Calu3 (cell line): ENCODE measurements around the gene CA12. TPM values are rescaled to one million over a fixed set of nuclear protein-coding genes. Genes with fewer than 3 reads are reported as not detected.
"Not testable (repeated sequence)": the region's sequence is repeated elsewhere in the genome, so short reads cannot be mapped to it uniquely, and the experiment has no call there.

Experiments used
- BruUV-seq: library from RNA; stranded (reverse); fragments of 400-500 nt; replicated peaks from 2 replicates; lab custom pipeline; 2021; lab: Mats Ljungman, UMichigan
- CTCF ChIA-PET: fragments of 300-600 bp; sonication (Branson Sonifier 250); formaldehyde crosslinking; loops from one replicate; lab custom pipeline; 2022; ENCODE audit warnings: antibody characterized with exemption; lab: Charles Lee
- DNase-seq: peaks from one replicate; pipeline ENCODE4 v3.0.0; 2022
- H3K27ac Mint-ChIP-seq: one replicate; pipeline ENCODE4 v1.8.0; 2022; ENCODE audit warnings: mixed read lengths; ENCODE audit not compliant: unreplicated experiment
- H3K27me3 Mint-ChIP-seq: one replicate; pipeline ENCODE4 v1.8.0; 2022; ENCODE audit warnings: mixed read lengths; ENCODE audit not compliant: unreplicated experiment
- H3K36me3 Mint-ChIP-seq: one replicate; pipeline ENCODE4 v1.8.0; 2022; ENCODE audit warnings: mild to moderate bottlenecking, moderate library complexity, mixed read lengths; ENCODE audit not compliant: insufficient read depth, unreplicated experiment
- H3K4me1 Mint-ChIP-seq: one replicate; pipeline ENCODE4 v1.8.0; 2022; ENCODE audit warnings: mild to moderate bottlenecking, low read depth, mixed read lengths; ENCODE audit not compliant: unreplicated experiment
- H3K4me3 Mint-ChIP-seq: one replicate; pipeline ENCODE4 v1.8.0; 2022; ENCODE audit warnings: mild to moderate bottlenecking, low read depth, moderate library complexity, mixed read lengths; ENCODE audit not compliant: unreplicated experiment
- H3K9me3 Mint-ChIP-seq: one replicate; pipeline ENCODE4 v1.8.0; 2022; ENCODE audit warnings: low read depth, mixed read lengths; ENCODE audit not compliant: unreplicated experiment
- intact Hi-C: fragments of 100-400 bp; cut with micrococcal nuclease; formaldehyde crosslinking; loops from one replicate; pipeline ENCODE4 v1.10.0; 2022; ENCODE audit not compliant: unreplicated experiment
- total RNA-seq: library from RNA; stranded (reverse); gene quantifications from 2 replicates; pipeline ENCODE4 v1.2.3, GENCODE V29; 2022
- TF ChIP-seq, protein P1 (sequence below): fragments of 200-600 bp; IDR thresholded peaks from one replicate; pipeline ENCODE4 v1.8.0; 2022; ENCODE audit warnings: antibody characterized with exemption; ENCODE audit not compliant: unreplicated experiment

The CA12 gene
- total RNA-seq, 1 experiment from 2014 or later = 21.5 TPM

- Mint-ChIP-seq H3K4me3 (no peak overlapping the region), H3K36me3 (no peaks in the 10 kb centered on the region), H3K9me3 (no peaks in the 10 kb centered on the region), H3K4me1 (no peaks in the 10 kb centered on the region), H3K27me3 (no peaks in the 10 kb centered on the region), H3K27ac (no peak overlapping the region)
- CTCF ChIA-PET = no interaction called here
- no peak for DNase-seq
- no TSS peak for BruUV-seq
- TF ChIP-seq, protein P1, sequence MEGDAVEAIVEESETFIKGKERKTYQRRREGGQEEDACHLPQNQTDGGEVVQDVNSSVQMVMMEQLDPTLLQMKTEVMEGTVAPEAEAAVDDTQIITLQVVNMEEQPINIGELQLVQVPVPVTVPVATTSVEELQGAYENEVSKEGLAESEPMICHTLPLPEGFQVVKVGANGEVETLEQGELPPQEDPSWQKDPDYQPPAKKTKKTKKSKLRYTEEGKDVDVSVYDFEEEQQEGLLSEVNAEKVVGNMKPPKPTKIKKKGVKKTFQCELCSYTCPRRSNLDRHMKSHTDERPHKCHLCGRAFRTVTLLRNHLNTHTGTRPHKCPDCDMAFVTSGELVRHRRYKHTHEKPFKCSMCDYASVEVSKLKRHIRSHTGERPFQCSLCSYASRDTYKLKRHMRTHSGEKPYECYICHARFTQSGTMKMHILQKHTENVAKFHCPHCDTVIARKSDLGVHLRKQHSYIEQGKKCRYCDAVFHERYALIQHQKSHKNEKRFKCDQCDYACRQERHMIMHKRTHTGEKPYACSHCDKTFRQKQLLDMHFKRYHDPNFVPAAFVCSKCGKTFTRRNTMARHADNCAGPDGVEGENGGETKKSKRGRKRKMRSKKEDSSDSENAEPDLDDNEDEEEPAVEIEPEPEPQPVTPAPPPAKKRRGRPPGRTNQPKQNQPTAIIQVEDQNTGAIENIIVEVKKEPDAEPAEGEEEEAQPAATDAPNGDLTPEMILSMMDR = no peak
- intact Hi-C loops = no loop called here
Measured at GRCh38 chr15:63417721-63418120, 36.1 kb upstream of the CA12 start.

GRCh38 chr15:63417274-63417673 is 35.6 kb upstream of the CA12 start:
- BruUV-seq, DNase-seq, H3K27ac Mint-ChIP-seq, CTCF ChIA-PET, H3K9me3 Mint-ChIP-seq, H3K27me3 Mint-ChIP-seq, H3K36me3 Mint-ChIP-seq, H3K4me3 Mint-ChIP-seq, H3K4me1 Mint-ChIP-seq, intact Hi-C loops: not testable (repeated sequence)

DNA sequence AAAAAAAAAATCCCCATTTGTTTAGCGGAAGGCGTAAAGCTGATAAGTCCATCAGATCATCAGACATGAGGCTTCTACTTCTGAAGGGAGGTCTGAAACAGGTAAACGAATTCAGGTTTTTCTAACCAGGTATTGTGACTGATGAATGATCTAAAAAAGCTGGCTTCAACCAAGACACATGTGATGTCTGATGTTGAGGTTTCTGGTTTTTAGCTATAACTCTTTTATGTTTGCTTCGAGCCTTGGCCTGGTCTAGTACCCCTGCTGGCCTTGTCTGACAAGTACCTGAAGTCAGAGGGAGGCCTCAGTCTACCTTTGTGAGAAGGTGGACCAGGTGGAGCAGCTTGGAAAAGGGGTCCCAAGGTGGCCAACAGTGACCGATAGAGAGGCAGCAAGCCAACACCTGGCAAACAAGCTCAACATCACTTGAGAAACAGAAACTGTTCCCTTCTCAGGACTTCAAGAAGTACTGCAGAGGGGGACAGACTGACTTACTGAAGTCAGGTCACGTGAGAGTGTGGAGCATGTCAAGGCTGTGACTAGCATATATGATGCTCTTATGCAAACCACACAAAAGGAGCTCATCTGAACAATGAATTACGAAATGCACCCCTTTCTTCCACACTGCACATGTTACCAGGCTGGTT is 33.0 kb upstream of the CA12 start:
- CTCF ChIA-PET = interaction anchor here (0.7 kb wide), 1 partner anchor 175 kb away, joined by 3 read pairs; no protein-coding TSS in a partner anchor
- H3K36me3 Mint-ChIP-seq = no peaks in the 10 kb centered on the region
- TF ChIP-seq, protein P1 = no peak
- intact Hi-C loops = no loop called here
- H3K27ac Mint-ChIP-seq = no peak overlapping the region
- no peaks in the 10 kb centered on the region for H3K27me3 Mint-ChIP-seq
- DNase-seq = no peak
- no peak overlapping the region for H3K4me3 Mint-ChIP-seq
- no peaks in the 10 kb centered on the region for H3K9me3 Mint-ChIP-seq
- no peaks in the 10 kb centered on the region for H3K4me1 Mint-ChIP-seq
- BruUV-seq = no TSS peak

DNA sequence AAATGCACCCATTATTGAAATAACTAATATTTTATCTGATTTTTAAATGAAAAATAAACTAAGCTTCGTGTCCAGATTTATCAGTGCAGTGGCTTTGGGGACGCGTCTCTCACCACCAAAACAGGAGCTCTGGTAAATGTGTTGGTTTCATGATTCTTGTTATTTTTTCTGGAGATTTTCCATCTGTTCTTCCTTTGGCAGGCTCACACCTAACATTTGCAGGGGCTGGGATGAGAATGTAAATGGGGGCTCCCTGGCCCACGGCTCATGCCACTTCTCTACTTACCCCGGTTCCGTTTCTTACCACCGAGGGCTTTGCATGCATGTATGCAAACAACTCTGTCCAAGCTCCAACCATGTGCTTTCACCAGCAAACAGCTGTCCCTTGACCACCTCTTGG is 30.9 kb upstream of the CA12 start:
- intact Hi-C loops = no loop called here
- Mint-ChIP-seq H3K4me3 (no peak overlapping the region), H3K27ac (no peak overlapping the region), H3K27me3 (no peaks in the 10 kb centered on the region), H3K9me3 (no peaks in the 10 kb centered on the region), H3K36me3 (no peaks in the 10 kb centered on the region), H3K4me1 (peaks cover under 1% of the 10 kb centered on the region)
- TF ChIP-seq, protein P1 = no peak
- CTCF ChIA-PET = no interaction called here
- no peak for DNase-seq
- BruUV-seq = no TSS peak

GRCh38 chr15:63411866-63412265 is 30.2 kb upstream of the CA12 start:
- Mint-ChIP-seq H3K27ac (no peak overlapping the region), H3K4me1 (peaks cover 7% of the 10 kb centered on the region), H3K4me3 (no peak overlapping the region), H3K9me3 (no peaks in the 10 kb centered on the region), H3K36me3 (no peaks in the 10 kb centered on the region), H3K27me3 (no peaks in the 10 kb centered on the region)
- intact Hi-C loops = no loop called here
- no TSS peak for BruUV-seq
- DNase-seq = no peak
- TF ChIP-seq, protein P1 = no peak
- CTCF ChIA-PET = interaction anchor here (0.5 kb wide), 1 partner anchor 35 kb away, joined by 5 read pairs; no protein-coding TSS in a partner anchor
